T-cell (primary cell): Measurements from ENCODE around the gene LRP10. TPM values are rescaled to one million over a fixed set of nuclear protein-coding genes. Genes with fewer than 3 reads are reported as not detected.

ENCODE experiments used
- ATAC-seq, 4 experiments: fragments of 200-7000 bp in 3 of 4; fragments of 150-1000 bp in 1 of 4; cut with Tn5 transposase; replicated peaks in 1 of 4; 1 replicate in 3 of 4; 2 replicates in 1 of 4; pipeline ENCODE4 v1.10.0; 2021; ENCODE audit warnings: moderate library complexity in 3 of 4, mild to moderate bottlenecking in 2 of 4, moderate number of reproducible peaks in 1 of 4
- CTCF ChIA-PET, 2 donors: fragments of 300-600 bp; sonication (Branson Sonifier 250); formaldehyde crosslinking; loops; one replicate each; lab custom pipeline; 2022; ENCODE audit warnings: antibody characterized with exemption in 2 of 2; lab: Charles Lee
- POLR2A ChIA-PET, 2 donors: fragments of 300-600 bp; sonication (Branson Sonifier 250); formaldehyde crosslinking; loops; one replicate each; lab custom pipeline; 2022; ENCODE audit warnings: antibody characterized with exemption in 2 of 2; lab: Charles Lee
- DNase-seq, 35 experiments: peaks; one replicate each; pipeline versions ENCODE4 v3.0.0 to v3.0.0-alpha.2; 2013 to 2023
- H3K27ac ChIP-seq: one replicate; pipeline ENCODE4 v1.5.1; 2013; ENCODE audit warnings: low read length
- H3K27me3 ChIP-seq, 2 experiments: replicated peaks in 1 of 2; 1 replicate in 1 of 2; 2 replicates in 1 of 2; pipeline versions ENCODE4 v1.6.1 to v1.7.0; 2013; ENCODE audit warnings: low read length in 1 of 2, mixed read lengths in 1 of 2; ENCODE audit not compliant: control insufficient read depth in 2 of 2, insufficient read depth in 2 of 2; ENCODE audit errors: extremely low read depth in 1 of 2
- H3K36me3 ChIP-seq, 2 donors: 1 replicate in 1 of 2; 2 replicates in 1 of 2; pipeline versions ENCODE4 v1.6.1 to v1.7.0; 2013; ENCODE audit warnings: low read length in 1 of 2; ENCODE audit not compliant: control insufficient read depth in 2 of 2, insufficient read depth in 1 of 2; ENCODE audit errors: extremely low read depth in 1 of 2
- H3K4me1 ChIP-seq, 2 experiments: 1 replicate in 1 of 2; 2 replicates in 1 of 2; pipeline versions ENCODE4 v1.6.1 to v1.7.0; 2013; ENCODE audit warnings: low read length in 2 of 2, mixed read lengths in 1 of 2; ENCODE audit not compliant: insufficient read depth in 2 of 2, control insufficient read depth in 1 of 2; ENCODE audit errors: extremely low read depth in 1 of 2
- H3K4me3 ChIP-seq, 2 donors: 1 replicate in 1 of 2; 2 replicates in 1 of 2; pipeline versions ENCODE4 v1.5.1 to v1.7.0; 2013; ENCODE audit warnings: mild to moderate bottlenecking in 2 of 2, low read length in 1 of 2, moderate library complexity in 1 of 2; ENCODE audit not compliant: control insufficient read depth in 1 of 2; ENCODE audit errors: extremely low read depth in 1 of 2
- H3K9me3 ChIP-seq: 2 replicates; pipeline ENCODE4 v1.7.0; 2013
- H3K27ac Mint-ChIP-seq, 2 donors: one replicate each; pipeline ENCODE4 v1.8.0; 2020 to 2021; ENCODE audit warnings: mild to moderate bottlenecking in 2 of 2, mixed read lengths in 2 of 2
- H3K27me3 Mint-ChIP-seq, 2 donors: one replicate each; pipeline ENCODE4 v1.8.0; 2021 to 2022; ENCODE audit warnings: mixed read lengths in 2 of 2
- H3K36me3 Mint-ChIP-seq: one replicate; pipeline ENCODE4 v1.8.0; 2021; ENCODE audit warnings: mixed read lengths
- H3K4me1 Mint-ChIP-seq, 3 donors: one replicate each; pipeline ENCODE4 v1.8.0; 2020 to 2022; ENCODE audit warnings: mixed read lengths in 3 of 3, mild to moderate bottlenecking in 1 of 3
- H3K4me3 Mint-ChIP-seq, 3 donors: one replicate each; pipeline ENCODE4 v1.8.0; 2020 to 2022; ENCODE audit warnings: mild to moderate bottlenecking in 3 of 3, mixed read lengths in 3 of 3, moderate library complexity in 3 of 3
- H3K9me3 Mint-ChIP-seq, 3 donors: one replicate each; pipeline ENCODE4 v1.8.0; 2020 to 2022; ENCODE audit warnings: mixed read lengths in 3 of 3
- WGBS: methylation state at CpG from one replicate; pipeline ENCODE4 v1.1.5; 2013; ENCODE audit warnings: missing lambda C conversion rate; ENCODE audit not compliant: insufficient coverage; 5-methylcytosine and 5-hydroxymethylcytosine counted together
- total RNA-seq, 35 experiments: library from RNA in 6 of 35; stranded (reverse) in 6 of 35; fragments of 120-200 nt in 1 of 35; gene quantifications; one replicate each; pipeline versions ENCODE4 v1.2.1 to v1.2.4 and lab custom pipeline; 2013 to 2026

The LRP10 gene
- total RNA-seq, 5 donors from 2014 or later (not counting 1 experiment from before 2014, with no cell fraction given), result 67.0 to 103 (median 89.9) TPM

GRCh38 chr14:22875003-22875747 is 3.6 kb downstream of the LRP10 start:
- H3K27me3 Mint-ChIP-seq, result no peaks in the 10 kb centered on the region
- Histone ChIP-seq H3K9me3 (no peaks in the 10 kb centered on the region), H3K4me1 (peaks cover 12 to 45% of the 10 kb centered on the region in 2 experiments), H3K36me3 (peaks cover 17 to 60% of the 10 kb centered on the region in 2 donors), H3K27ac (no peak overlapping the region), H3K27me3 (no peaks in the 10 kb centered on the region), H3K4me3 (no peak overlapping the region)
- H3K9me3 Mint-ChIP-seq, result no peaks in the 10 kb centered on the region
- ChIA-PET CTCF (interaction anchor here in 1 of 2 donors (0.6 kb wide), 1 partner anchor 35 kb away, joined by 9 read pairs; no protein-coding TSS in a partner anchor), POLR2A (no interaction called here)
- ATAC-seq (no peak), DNase-seq (no peak)
- peaks cover 29 to 51% (median 40%) of the 10 kb centered on the region in 3 donors for H3K4me1 Mint-ChIP-seq
- H3K27ac Mint-ChIP-seq, result peak overlapping the region in 1 of 2 donors; percentile 58
- H3K36me3 Mint-ChIP-seq, result peaks cover 43% of the 10 kb centered on the region
- H3K4me3 Mint-ChIP-seq, result no peak overlapping the region
- WGBS, result 96% methylated on average over 13 of the region's 15 CpGs

GRCh38 chr14:22875748-22876319 is 4.3 kb downstream of the LRP10 start:
- H3K36me3 ChIP-seq, result peaks cover 17 to 60% of the 10 kb centered on the region in 2 donors
- no peak for DNase-seq
- Mint-ChIP-seq H3K4me3 (no peak overlapping the region), H3K27me3 (no peaks in the 10 kb centered on the region), H3K36me3 (peaks cover 43% of the 10 kb centered on the region), H3K27ac (peak overlapping the region in 1 of 2 donors; percentile 58), H3K9me3 (no peaks in the 10 kb centered on the region), H3K4me1 (peaks cover 23 to 44% (median 33%) of the 10 kb centered on the region in 3 donors)
- WGBS, result 98% methylated on average over 19 of the region's 20 CpGs
- ChIA-PET CTCF (interaction anchor here in 1 of 2 donors (0.8 kb wide), 1 partner anchor 15 kb away, joined by 6 read pairs; no protein-coding TSS in a partner anchor), POLR2A (interaction anchor here in 1 of 2 donors (1.1 kb wide), 1 partner anchor 13 kb away, joined by 6 read pairs; no protein-coding TSS in a partner anchor)
- no peaks in the 10 kb centered on the region for H3K27me3 ChIP-seq
- H3K9me3 ChIP-seq, result no peaks in the 10 kb centered on the region
- no peak overlapping the region for H3K27ac ChIP-seq
- peaks cover 6 to 41% of the 10 kb centered on the region in 2 experiments for H3K4me1 ChIP-seq
- no peak for ATAC-seq
- no peak overlapping the region for H3K4me3 ChIP-seq

- WGBS, result 96% methylated on average over 16 of the region's 22 CpGs
- Mint-ChIP-seq H3K4me1 (peaks cover 22 to 47% (median 35%) of the 10 kb centered on the region in 3 donors), H3K4me3 (no peak overlapping the region), H3K27me3 (no peaks in the 10 kb centered on the region), H3K36me3 (peaks cover 43% of the 10 kb centered on the region), H3K9me3 (no peaks in the 10 kb centered on the region), H3K27ac (no peak overlapping the region)
- Histone ChIP-seq H3K36me3 (peaks cover 17 to 60% of the 10 kb centered on the region in 2 donors), H3K4me1 (peaks cover 5 to 37% of the 10 kb centered on the region in 2 experiments), H3K27ac (no peak overlapping the region), H3K27me3 (no peaks in the 10 kb centered on the region), H3K4me3 (no peak overlapping the region), H3K9me3 (no peaks in the 10 kb centered on the region)
- ATAC-seq (no peak), DNase-seq (no peak)
- POLR2A ChIA-PET, result no interaction called here
- CTCF ChIA-PET, result no interaction called here
These were observed 5.5 kb downstream of the LRP10 start for GRCh38 chr14:22877000-22877501.

- DNase-seq, result no peak
- Histone ChIP-seq H3K4me3 (no peak overlapping the region), H3K36me3 (peaks cover 17 to 54% of the 10 kb centered on the region in 2 donors), H3K9me3 (no peaks in the 10 kb centered on the region), H3K4me1 (peaks cover 0 to 38% of the 10 kb centered on the region in 2 experiments), H3K27ac (no peak overlapping the region), H3K27me3 (no peaks in the 10 kb centered on the region)
- Mint-ChIP-seq H3K4me3 (no peak overlapping the region), H3K27ac (peak overlapping the region; percentile 40 to 79), H3K9me3 (no peaks in the 10 kb centered on the region), H3K27me3 (no peaks in the 10 kb centered on the region), H3K36me3 (peaks cover 38% of the 10 kb centered on the region), H3K4me1 (peaks cover 18 to 44% (median 37%) of the 10 kb centered on the region in 3 donors)
- ChIA-PET POLR2A (interaction anchor here in 1 of 2 donors (0.7 kb wide), 1 partner anchor 72 kb away, joined by 3 read pairs; no protein-coding TSS in a partner anchor), CTCF (no interaction called here)
- no peak for ATAC-seq
- 94% methylated on average over 4 of the region's 8 CpGs for WGBS
These were observed 7.0 kb downstream of the LRP10 start for GRCh38 chr14:22878271-22879246.

GRCh38 chr14:22882064-22882463 is 10.5 kb downstream of the LRP10 start:
- Histone ChIP-seq H3K27ac (no peak overlapping the region), H3K9me3 (no peaks in the 10 kb centered on the region), H3K36me3 (peaks cover 4 to 22% of the 10 kb centered on the region in 2 donors), H3K4me3 (no peak overlapping the region), H3K27me3 (no peaks in the 10 kb centered on the region), H3K4me1 (peaks cover 2 to 29% of the 10 kb centered on the region in 2 experiments)
- H3K36me3 Mint-ChIP-seq, result peaks cover 20% of the 10 kb centered on the region
- H3K27me3 Mint-ChIP-seq, result no peaks in the 10 kb centered on the region
- DNase-seq (no peak), ATAC-seq (no peak)
- no peaks in the 10 kb centered on the region for H3K9me3 Mint-ChIP-seq
- peaks cover 33 to 45% (median 43%) of the 10 kb centered on the region in 3 donors for H3K4me1 Mint-ChIP-seq
- H3K27ac Mint-ChIP-seq, result peak overlapping the region; percentile 0 to 5
- CTCF ChIA-PET, result interaction anchor here (1.1 to 2.1 kb wide), 2 partner anchors 9 to 29 kb away, joined by 3 to 13 read pairs; no protein-coding TSS in a partner anchor
- POLR2A ChIA-PET, result interaction anchor here in 1 of 2 donors (1.1 kb wide), 1 partner anchor 14 kb away, joined by 3 read pairs; no protein-coding TSS in a partner anchor
- H3K4me3 Mint-ChIP-seq, result no peak overlapping the region
- 68% methylated on average over 3 of the region's 7 CpGs for WGBS
